ENCODE measurements around the gene ERCC4.

- TF ChIP-seq POLR2A (IDR thresholded peaks at IDR 0.05; ENCODE audit: control extremely low read depth in 1 of 2, low read depth in 2 of 2, low read length in 2 of 2), result no peak
- no peak for TF ChIP-seq CHD2 (IDR thresholded peaks at IDR 0.05; ENCODE audit: low read length)
- TF ChIP-seq CHD1 (IDR thresholded peaks at IDR 0.05; ENCODE audit: low read depth, low read length), result no peak
- no peak for TF ChIP-seq CTCF (IDR thresholded peaks at IDR 0.05; ENCODE audit: control extremely low read depth in 1 of 3, insufficient read depth in 1 of 3, low read depth in 1 of 3, low read length in 3 of 3)
- TF ChIP-seq ZNF274 (IDR thresholded peaks at IDR 0.05; ENCODE audit: borderline replicate concordance, extremely low read depth, low read length), result no peak
- no peak for TF ChIP-seq POU5F1 (IDR thresholded peaks at IDR 0.05; ENCODE audit: low read depth, low read length)
Observed at GRCh38 chr16:13992322-13992721, 72.4 kb downstream of the ERCC4 start.
